Thoracic aorta (tissue), 2 donors: ENCODE results near the gene FIGNL2. TPM values are rescaled to one million over a fixed set of nuclear protein-coding genes. Genes with fewer than 3 reads are reported as not detected.

Experiments
- ATAC-seq: fragments of 150-250 bp; one replicate; pipeline ENCODE4 v1.8.0; 2017; ENCODE audit warnings: low read depth; ENCODE audit not compliant: insufficient number of reproducible peaks, low FRiP score
- DNase-seq: peaks from one replicate; pipeline ENCODE4 v3.0.0-alpha.2; 2020; ENCODE audit warnings: low spot score
- H3K27ac ChIP-seq, 2 donors: fragments of 200-600 bp; sonication (generic); 1 replicate in 1 of 2; 2 replicates in 1 of 2; pipeline ENCODE4 v1.5.1; 2016; ENCODE audit warnings: mild to moderate bottlenecking in 2 of 2, moderate library complexity in 2 of 2
- H3K27me3 ChIP-seq: fragments of 200-600 bp; sonication (generic); replicated peaks from 2 replicates; pipeline ENCODE4 v1.6.0; 2016; ENCODE audit warnings: mild to moderate bottlenecking; ENCODE audit not compliant: insufficient read depth
- H3K36me3 ChIP-seq: fragments of 200-600 bp; sonication (generic); one replicate; pipeline ENCODE4 v1.5.1; 2016
- H3K4me1 ChIP-seq, 2 donors: fragments of 200-600 bp; sonication (generic); 1 replicate in 1 of 2; 2 replicates in 1 of 2; pipeline versions ENCODE4 v1.5.1 to v1.6.0; 2016; ENCODE audit warnings: low read depth in 2 of 2, mild to moderate bottlenecking in 1 of 2; ENCODE audit not compliant: control insufficient read depth in 1 of 2
- H3K4me3 ChIP-seq: fragments of 200-600 bp; sonication (generic); 2 replicates; pipeline ENCODE4 v1.5.1; 2016; ENCODE audit warnings: mild to moderate bottlenecking
- H3K9me3 ChIP-seq: fragments of 200-600 bp; sonication (generic); 2 replicates; pipeline ENCODE4 v1.5.1; 2016
- total RNA-seq, 2 donors: library from RNA; depleted of rRNA; stranded (reverse); fragments of >200 nt; gene quantifications; one replicate each; pipeline versions ENCODE4 v1.1.0 to v1.2.3, GENCODE V29; 2016
- TF ChIP-seq, protein P1 (sequence below): fragments of 200-600 bp; sonication (generic); IDR thresholded peaks from one replicate; pipeline ENCODE4 v1.5.1; 2019; ENCODE audit warnings: antibody characterized with exemption

FIGNL2 gene
- total RNA-seq, 2 donors from 2014 or later = 0.28 TPM; not detected in 1

DNA sequence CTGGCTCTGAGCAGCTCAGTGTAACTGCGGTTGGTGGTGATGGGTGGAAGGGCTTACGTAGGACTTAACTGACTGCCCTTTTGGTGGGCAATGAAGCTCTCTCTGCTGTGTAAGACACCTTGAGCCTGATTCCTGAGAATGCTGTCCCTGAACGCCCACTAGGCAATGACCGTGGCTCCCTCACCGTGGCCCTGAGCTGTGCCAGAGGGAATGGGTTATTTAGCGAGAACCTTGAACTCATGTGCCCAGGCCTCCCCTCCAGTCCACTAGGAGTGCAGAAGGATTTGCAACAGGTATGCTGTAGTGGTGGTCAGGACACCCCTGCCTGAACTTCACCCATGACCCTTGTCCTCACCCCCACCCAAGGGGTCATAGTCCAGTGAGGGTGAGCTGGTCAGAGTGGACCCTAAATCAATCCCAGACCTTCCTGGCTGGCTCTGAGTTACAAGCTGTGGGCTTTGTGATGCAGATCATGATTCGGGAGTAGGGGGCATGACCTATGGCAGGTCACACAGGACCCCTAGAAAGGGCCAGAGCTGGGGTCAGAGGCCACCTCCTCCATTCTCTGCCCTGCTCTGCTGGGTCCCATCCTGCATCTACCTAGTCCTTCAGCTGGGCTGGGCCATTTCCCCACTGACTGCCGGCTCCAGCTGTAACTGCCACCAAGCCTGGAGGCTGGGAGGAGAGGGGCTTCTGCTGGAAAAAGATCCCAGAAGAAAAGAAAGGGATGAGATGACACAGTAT lies 24.9 kb upstream of the FIGNL2 start:
- TF ChIP-seq, protein P1, sequence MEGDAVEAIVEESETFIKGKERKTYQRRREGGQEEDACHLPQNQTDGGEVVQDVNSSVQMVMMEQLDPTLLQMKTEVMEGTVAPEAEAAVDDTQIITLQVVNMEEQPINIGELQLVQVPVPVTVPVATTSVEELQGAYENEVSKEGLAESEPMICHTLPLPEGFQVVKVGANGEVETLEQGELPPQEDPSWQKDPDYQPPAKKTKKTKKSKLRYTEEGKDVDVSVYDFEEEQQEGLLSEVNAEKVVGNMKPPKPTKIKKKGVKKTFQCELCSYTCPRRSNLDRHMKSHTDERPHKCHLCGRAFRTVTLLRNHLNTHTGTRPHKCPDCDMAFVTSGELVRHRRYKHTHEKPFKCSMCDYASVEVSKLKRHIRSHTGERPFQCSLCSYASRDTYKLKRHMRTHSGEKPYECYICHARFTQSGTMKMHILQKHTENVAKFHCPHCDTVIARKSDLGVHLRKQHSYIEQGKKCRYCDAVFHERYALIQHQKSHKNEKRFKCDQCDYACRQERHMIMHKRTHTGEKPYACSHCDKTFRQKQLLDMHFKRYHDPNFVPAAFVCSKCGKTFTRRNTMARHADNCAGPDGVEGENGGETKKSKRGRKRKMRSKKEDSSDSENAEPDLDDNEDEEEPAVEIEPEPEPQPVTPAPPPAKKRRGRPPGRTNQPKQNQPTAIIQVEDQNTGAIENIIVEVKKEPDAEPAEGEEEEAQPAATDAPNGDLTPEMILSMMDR = no peak
- Histone ChIP-seq H3K9me3 (no peaks in the 10 kb centered on the region), H3K36me3 (no peaks in the 10 kb centered on the region), H3K4me3 (no peak overlapping the region), H3K4me1 (peaks cover 6 to 10% of the 10 kb centered on the region in 2 donors), H3K27me3 (no peaks in the 10 kb centered on the region), H3K27ac (no peak overlapping the region)
- no peak for DNase-seq
- no peak for ATAC-seq

DNA sequence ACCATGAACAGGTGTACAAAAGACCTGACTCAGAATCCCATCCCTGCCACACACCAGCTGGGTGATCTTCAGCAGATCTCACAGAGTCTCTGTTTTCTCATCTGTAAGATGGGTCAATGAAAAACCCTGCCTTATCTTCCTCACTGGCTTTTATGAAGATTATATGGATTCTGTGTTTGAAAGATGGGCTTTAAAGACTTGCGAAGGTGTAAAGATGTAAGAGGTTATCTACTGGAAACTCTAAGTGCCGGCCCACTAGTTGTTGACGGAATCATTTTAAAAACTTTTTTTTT lies 24.1 kb upstream of the FIGNL2 start:
- Histone ChIP-seq H3K36me3 (no peaks in the 10 kb centered on the region), H3K27me3 (no peaks in the 10 kb centered on the region), H3K4me1 (peaks cover 6 to 10% of the 10 kb centered on the region in 2 donors), H3K4me3 (no peak overlapping the region), H3K9me3 (no peaks in the 10 kb centered on the region), H3K27ac (no peak overlapping the region)
- TF ChIP-seq, protein P1 = no peak
- no peak for ATAC-seq
- no peak for DNase-seq

GRCh38 chr12:51871918-51872688 lies 23.6 kb upstream of the FIGNL2 start:
- TF ChIP-seq, protein P1 = no peak
- no peak for DNase-seq
- H3K4me3 ChIP-seq = no peak overlapping the region

GRCh38 chr12:51871126-51871525 lies 22.6 kb upstream of the FIGNL2 start:
- peaks cover 6 to 10% of the 10 kb centered on the region in 2 donors for H3K4me1 ChIP-seq
- no peak for DNase-seq
- H3K36me3 ChIP-seq = no peaks in the 10 kb centered on the region
- TF ChIP-seq, protein P1 = no peak
- no peaks in the 10 kb centered on the region for H3K27me3 ChIP-seq
- no peak for ATAC-seq
- H3K27ac ChIP-seq = no peak overlapping the region
- no peaks in the 10 kb centered on the region for H3K9me3 ChIP-seq
- no peak overlapping the region for H3K4me3 ChIP-seq

More at GRCh38 chr12:51871918-51872688, 23.6 kb upstream of the FIGNL2 start:
- Histone ChIP-seq H3K9me3 (no peaks in the 10 kb centered on the region), H3K36me3 (no peaks in the 10 kb centered on the region), H3K27ac (no peak overlapping the region), H3K4me1 (peaks cover 6 to 10% of the 10 kb centered on the region in 2 donors), H3K27me3 (no peaks in the 10 kb centered on the region)
- ATAC-seq = no peak

GRCh38 chr12:51870504-51870903 lies 22.0 kb upstream of the FIGNL2 start:
- Histone ChIP-seq H3K36me3 (no peaks in the 10 kb centered on the region), H3K27ac (no peak overlapping the region), H3K4me1 (peaks cover 6 to 10% of the 10 kb centered on the region in 2 donors), H3K9me3 (no peaks in the 10 kb centered on the region), H3K4me3 (no peak overlapping the region), H3K27me3 (no peaks in the 10 kb centered on the region)
- ATAC-seq (no peak), DNase-seq (no peak)
- TF ChIP-seq, protein P1 = no peak
